SIG-M5 treated with dmso at 0.1 percent for 504 hours (cell line): ENCODE measurements around the gene FAF2.
"Not testable (repeated sequence)": the region's sequence is repeated elsewhere in the genome, so short reads cannot be mapped to it uniquely, and the experiment has no call there.

Experiments used
- DNase-seq: peaks from one replicate; lab custom pipeline; 2025; ENCODE audit not compliant: unreplicated experiment; lab: John Stamatoyannopoulos, UW

FAF2 gene

GRCh38 chr5:176454724-176455394 is 6.7 kb downstream of the FAF2 start:
- DNase-seq = no peak

DNA sequence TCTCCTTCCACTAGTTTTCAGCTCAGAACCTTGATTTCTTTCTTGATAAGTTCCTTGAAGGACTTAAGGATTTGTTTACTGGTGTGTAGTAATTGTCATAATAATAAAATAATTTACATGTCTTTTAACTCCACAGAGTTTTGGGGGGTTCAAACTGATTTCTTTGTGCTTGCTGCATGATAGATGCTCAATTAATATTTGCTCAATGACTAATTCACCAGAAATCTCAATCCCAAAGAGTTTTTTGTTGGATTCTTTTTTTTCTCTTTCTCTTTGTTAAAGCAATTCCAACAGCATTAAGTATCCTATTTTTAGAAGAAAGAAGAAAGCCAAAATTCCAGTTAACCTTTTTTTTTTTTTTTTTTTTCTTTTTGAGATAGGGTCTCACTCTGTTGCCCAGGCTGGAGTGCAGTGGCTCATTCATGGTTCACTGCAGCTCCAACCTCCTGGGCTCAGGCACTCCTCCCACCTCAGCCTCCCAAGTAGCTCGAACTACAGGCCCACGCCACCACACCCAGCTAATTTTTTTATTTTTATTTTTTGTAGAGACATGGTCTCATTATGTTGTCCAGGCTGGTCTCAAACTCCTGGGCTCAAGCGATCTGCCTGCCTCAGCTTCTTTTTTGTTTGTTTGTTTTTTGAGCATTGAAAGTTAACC is 10.8 kb downstream of the FAF2 start:
- DNase-seq = no peak

DNA sequence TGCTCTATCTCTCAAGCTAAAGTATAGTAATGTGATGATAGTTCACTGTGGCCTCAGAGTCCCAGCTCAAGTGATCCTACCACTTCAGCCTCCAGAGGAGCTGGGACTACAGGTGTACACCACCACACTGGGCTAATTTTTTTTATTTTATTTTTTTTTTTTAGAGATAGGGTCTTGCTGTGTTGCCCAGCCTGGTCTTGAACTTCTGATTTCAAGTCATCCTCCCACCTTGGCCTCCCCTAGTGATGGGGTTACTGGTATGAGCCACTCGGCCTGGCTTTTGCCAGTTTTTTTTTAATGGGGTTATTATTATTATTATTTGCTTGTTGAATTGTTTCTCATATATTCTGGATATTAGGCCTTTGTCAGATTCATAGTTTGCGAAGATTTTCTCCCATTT is 13.2 kb downstream of the FAF2 start:
- DNase-seq = no peak

GRCh38 chr5:176463113-176463764 is 15.1 kb downstream of the FAF2 start:
- DNase-seq = no peak

- peak; percentile 97 for DNase-seq
Measured at GRCh38 chr5:176466245-176466871, 18.2 kb downstream of the FAF2 start.

- DNase-seq = no peak
Measured at GRCh38 chr5:176469296-176469695, 21.1 kb downstream of the FAF2 start.

DNA sequence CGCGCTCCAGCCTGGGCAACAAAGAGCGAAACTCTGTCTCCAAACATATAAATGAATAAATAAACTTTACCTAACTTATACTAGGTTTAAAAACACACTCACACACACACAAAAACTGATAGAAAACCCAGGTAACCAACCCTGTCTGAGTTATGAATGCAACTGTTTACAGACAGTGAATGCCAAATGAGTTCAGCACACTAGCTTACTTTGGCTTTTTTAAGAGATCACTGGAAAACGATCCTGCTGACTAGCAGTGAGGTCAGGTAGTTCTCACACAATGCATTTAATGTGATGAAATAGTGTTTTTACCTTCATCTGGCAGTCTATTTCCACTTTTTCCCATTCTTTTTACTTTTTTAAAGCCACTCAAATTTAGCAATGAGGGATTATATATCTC is 22.4 kb downstream of the FAF2 start:
- DNase-seq = no peak

DNA sequence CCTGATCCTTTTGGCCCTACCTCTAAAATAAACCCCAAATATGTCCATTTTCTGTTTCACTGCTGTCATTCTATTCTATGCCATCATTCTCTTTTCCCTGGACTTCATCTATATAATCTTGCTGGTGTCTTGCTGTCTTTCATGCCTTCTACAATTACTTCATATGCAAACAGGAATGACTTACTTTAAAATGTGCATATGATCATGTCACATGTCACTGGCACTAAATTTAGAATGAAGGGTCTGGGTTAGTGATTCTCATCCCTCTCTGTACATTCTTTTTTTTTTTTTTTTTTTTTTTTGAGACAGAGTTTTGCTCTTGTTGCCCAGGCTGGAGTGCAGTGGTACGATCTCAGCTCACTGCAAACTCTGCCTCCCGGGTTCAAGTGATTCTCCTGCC is 22.9 kb downstream of the FAF2 start:
- no peak for DNase-seq

- no peak for DNase-seq
Measured at GRCh38 chr5:176473335-176474006, 25.3 kb downstream of the FAF2 start.

- DNase-seq = no peak
Measured at GRCh38 chr5:176474476-176474875, 26.3 kb downstream of the FAF2 start.

GRCh38 chr5:176481711-176482110 is 33.5 kb downstream of the FAF2 start:
- DNase-seq = no peak

DNA sequence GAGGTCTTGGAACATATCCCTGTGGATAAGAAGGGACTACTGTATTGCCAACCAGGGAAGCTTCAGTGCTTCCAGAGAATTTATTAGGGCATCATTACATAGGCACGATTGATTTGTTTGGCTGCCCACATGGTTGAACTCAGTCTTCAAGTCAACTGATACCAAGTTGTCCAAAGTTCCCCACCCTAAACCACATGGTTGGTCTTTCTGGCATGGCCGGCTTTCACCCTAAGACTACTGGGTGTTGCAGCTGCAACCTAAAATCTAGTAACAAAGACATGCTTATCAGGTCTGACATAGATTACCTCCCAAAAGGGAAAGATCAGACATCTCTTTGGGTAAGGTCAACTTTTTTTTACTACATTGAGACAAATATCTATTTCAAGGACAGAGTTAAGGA is 37.0 kb downstream of the FAF2 start:
- no peak for DNase-seq

DNA sequence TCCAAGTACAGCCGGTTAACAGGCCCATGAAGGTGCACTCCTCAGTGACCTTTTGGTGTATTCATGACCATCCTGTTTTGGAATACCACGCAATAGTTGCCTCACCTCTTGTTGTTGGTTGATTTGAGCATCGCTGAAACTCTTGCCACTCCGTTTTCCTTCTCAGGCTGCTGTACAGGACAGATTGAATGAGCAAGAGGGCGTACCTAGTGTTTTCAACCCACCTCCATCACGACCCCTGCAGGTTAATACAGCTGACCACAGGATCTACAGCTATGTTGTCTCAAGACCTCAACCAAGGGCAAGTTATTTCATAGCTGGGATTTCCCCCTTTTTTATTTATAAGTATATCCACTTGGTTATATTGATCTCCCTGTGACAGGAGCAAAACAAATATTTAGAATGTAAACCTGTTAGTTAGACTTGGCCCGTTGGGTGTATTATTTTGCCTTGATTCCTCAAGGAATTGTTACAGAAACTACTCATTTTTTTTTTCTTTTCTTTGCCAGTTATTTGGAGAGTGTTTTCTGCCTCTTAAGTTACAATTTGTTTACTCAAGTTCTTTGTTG is 38.1 kb downstream of the FAF2 start:
- no peak for DNase-seq

DNA sequence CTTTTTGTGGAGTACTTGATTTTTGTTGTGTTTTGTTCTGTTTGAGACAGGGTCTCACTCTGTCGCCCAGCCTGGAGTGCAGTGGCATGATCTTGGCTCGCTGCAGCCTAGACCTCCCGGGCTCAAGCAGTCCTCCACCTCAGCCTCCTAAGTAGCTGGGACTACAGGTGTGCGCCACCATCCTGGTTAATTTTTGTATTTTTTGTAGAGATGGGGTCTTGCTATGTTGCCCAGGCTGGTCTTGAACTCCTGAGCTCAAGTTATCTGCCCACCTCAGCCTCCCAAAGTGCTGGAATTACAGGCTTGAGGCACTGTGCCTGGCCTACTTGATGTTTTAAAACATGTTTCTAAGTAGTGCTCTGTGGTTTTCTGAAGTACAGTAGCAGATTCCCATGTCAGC is 39.0 kb downstream of the FAF2 start:
- not testable (repeated sequence) for DNase-seq

DNA sequence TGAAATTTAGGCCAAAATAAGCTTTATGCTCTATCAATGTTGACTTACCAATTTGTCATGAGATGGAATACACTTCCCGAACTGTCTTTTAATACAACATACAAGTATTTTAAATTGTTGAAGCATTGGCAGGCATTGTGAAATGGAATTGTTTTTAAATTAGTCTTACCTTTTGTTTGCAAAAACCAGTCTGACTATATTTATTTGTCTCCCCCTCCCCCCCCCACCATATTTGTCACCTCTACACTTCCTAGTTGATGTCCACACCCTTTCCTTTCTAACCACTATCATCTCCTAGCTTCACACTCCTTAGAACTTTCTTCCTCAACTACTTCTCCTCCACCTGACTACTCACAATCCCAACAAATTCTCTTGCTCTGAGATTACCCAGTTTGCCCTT is 40.9 kb downstream of the FAF2 start:
- DNase-seq = no peak

GRCh38 chr5:176490301-176490700 is 42.1 kb downstream of the FAF2 start:
- DNase-seq = no peak

GRCh38 chr5:176491101-176491502 is 42.9 kb downstream of the FAF2 start:
- no peak for DNase-seq

DNA sequence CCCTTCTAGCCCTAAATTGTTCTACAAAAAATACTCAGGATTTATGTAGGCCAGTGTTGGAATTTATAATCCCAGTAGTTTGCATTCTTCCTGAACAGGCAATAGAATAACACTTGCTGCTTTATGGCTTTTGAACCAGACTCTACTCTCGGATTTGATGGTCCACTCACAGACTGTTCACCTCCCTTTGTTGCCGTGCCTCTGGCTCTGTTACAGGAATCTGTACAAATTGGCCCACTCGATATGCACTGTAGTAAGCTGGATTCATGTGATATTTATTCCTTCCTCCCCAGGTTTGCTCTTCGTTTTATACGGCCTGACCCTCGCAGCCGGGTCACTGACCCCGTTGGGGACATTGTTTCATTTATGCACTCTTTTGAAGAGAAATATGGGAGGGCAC is 43.7 kb downstream of the FAF2 start:
- DNase-seq = no peak

- DNase-seq = no peak
Measured at GRCh38 chr5:176492431-176492830, 44.2 kb downstream of the FAF2 start.

GRCh38 chr5:176497852-176498251 is 49.7 kb downstream of the FAF2 start:
- DNase-seq = no peak

DNA sequence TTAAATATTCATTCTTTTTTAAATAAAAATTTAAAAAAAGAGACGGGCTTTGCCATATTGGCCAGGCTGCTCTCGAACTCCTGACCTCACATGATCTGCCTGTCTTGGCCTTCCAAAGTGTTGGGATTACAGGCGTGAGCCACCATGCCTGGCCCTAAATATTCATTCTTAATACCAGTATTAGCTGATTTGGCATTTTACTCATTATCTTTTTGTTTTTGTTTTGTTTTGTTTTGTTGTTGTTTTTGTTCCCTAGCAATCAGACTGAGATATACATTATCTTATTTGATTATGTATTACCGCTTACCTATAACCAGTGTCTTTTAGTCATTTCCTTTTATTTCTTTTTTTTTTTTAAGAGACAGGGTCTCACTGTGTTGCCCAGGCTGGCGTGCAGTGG is 51.1 kb downstream of the FAF2 start:
- no peak for DNase-seq
